HG02678 (cell line): ENCODE data around the gene NPAS1.
"Not testable (repeated sequence)": the region's sequence is repeated elsewhere in the genome, so short reads cannot be mapped to it uniquely, and the experiment has no call there.

Source experiments
- ATAC-seq: cut with Tn5 transposase; IDR thresholded peaks from one replicate; pipeline ENCODE4 v1.9.1; 2021; ENCODE audit warnings: mild to moderate bottlenecking, moderate library complexity; ENCODE audit not compliant: unreplicated experiment

Gene NPAS1

DNA sequence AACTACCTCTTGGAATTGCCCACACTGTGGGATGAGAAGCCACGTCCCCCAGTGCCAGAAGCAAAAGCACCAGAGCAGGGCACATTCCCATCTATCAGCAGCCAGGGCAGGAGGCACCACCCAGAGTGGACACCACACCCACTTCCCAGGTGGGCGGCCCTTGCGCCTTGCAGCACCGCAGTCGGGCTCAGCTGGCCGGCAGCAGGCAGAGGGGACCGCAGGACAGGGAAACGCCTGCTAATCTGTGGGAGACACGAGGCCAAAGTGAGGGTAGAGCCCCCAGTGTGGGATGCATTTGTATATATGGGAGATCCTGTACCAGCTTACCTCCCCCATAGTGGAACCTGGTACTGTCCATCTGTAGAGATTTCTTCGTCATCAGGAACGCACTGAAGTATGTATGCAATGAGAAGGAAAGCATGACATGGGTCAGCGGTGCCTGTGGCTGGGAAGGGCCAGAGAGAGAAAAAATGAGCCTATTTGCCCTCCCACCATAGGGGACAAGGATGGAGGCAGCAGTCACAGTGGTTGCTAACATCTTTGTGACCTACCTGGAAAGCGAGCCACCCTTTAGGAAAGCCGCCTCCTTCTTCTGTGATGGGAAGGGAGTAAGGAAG is 30.9 kb upstream of the NPAS1 start:
- ATAC-seq, result no peak

DNA sequence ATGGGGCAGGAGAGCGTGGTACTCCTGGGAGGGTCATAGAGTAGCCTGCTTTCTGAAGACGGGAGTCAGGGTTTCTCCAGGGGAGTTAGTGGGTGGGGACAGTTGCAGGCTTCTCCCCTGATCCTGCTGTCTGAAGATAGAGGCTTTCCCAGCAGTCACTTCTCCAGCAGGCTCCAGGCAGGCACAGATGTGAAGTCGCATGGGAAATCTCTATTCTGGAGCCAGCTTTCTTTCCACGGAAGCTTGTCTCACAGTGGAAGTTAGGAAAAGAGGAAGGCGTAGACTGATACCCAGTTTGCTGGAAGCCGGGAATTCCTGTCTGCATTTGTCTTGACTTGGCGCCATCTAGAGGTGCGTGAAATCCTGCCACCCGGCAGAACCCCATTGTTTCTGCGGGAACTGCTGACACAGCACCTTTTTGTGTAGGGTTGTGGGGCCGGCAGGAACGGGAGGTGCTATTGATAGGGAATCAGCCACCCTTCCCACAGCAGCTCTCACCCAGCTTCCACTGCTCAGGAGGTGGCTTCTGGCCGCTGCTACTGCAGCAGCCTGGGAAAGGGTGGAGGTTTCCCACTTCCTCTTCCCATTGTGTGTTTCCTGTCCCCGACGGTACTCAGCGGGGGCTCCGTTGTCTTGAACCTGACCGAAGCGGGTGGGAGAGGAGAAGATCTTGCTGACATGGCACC is 28.5 kb upstream of the NPAS1 start:
- ATAC-seq, result no peak

DNA sequence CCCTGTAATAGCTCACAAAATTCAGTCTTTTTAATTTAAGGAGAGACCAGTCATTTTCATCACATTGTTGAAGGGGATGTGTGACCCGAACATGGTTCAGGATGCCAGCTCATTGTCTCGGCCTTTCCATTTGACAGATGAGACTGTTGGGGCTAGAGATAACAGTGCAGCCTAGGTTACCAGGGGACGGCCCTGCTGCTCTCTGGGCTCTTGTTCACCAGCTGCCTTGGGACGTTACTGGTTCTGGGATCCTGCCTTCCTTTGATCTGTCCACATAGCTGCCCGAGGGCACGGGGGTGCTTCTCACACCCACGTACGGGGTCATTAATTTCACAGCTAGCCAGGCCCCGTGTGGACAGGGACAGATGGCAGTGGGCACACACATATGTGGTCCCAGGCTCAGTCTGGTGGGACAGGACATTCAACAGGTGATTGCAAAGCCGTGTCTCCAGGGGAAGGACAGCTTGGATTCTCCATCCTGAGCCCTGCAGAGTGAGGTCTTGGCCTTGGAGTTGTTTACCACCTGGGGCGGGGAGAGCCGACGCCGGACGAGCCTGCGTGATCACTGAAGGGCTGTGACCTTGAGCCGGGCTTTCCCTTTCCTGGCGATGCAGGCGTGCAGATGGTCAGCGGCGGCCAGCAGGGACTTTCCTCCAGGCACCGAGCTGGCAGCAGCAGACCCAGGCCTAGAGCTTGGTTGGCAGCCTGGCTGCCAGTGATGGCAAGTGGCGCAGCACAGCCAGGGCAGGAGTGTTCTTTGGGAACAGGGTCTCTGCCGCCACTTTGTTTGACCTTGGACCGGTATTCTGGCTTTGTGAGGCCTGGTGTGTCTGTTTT is 26.7 kb upstream of the NPAS1 start:
- no peak for ATAC-seq

DNA sequence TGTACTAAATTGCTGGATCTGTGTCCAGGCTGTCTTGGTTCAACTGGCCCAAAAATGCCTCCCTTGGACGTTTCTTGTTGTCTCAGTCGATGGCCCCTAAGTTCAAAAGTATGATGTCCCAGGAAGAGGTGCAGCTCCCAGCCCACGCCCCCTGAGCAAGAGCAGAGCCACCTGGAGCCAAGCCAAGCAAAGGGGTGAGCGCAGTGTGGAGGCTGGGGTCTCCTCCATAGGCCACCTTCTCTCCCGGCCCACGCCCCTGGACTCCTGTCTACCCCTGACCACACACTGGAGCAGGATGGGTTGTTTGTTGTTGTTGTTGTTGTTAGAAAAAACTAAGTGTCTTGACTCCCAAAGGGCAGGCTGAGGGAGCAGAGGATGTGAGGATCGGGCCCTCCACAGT is 26.0 kb upstream of the NPAS1 start:
- ATAC-seq, result no peak

DNA sequence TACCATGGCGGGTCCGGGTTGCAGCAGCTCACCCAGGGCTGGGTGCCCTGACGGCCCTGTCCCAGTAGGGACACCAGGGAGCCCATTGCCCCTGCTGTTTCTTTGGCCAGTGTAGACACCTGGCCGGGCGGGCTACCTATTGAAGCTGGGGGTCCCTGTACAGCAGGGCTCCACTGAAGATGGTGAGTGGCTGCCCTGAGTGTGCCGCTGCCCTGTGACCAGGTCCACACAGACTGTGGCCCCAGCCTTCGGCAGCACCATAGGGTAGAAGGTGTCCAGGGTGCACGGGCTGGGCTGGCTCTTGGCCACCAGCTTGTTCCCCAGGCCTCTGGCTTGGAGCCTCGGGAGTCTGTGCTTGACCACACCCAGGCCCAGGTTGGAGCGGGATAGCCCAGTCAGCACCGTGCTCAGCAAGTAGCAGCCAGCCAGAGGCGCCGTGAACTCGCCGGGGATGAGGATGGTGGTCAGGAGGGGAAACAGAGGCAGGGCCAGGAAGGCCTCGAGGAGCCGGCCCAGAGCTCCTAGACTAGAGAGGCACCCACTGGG is 25.4 kb upstream of the NPAS1 start:
- ATAC-seq, result no peak

DNA sequence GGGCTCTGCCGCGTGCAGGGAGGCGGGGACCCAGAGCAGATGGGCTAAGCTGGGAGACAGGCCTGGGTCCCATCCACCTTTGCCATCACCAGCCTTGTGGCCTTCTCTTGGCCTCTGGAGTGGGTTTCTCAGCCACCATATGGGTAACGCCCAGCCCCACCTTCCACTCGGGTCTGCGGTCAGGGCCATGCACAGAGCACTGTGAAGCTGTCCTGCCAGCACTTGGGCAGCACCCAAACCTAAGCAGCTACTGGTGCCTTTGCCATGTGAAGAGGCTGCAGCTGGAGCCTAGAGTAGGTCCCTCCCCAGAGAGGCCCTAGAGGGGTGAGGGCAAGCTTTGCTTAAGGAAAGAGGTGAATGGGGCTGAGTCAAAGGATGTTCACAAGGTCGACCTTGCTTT is 24.1 kb upstream of the NPAS1 start:
- no peak for ATAC-seq

DNA sequence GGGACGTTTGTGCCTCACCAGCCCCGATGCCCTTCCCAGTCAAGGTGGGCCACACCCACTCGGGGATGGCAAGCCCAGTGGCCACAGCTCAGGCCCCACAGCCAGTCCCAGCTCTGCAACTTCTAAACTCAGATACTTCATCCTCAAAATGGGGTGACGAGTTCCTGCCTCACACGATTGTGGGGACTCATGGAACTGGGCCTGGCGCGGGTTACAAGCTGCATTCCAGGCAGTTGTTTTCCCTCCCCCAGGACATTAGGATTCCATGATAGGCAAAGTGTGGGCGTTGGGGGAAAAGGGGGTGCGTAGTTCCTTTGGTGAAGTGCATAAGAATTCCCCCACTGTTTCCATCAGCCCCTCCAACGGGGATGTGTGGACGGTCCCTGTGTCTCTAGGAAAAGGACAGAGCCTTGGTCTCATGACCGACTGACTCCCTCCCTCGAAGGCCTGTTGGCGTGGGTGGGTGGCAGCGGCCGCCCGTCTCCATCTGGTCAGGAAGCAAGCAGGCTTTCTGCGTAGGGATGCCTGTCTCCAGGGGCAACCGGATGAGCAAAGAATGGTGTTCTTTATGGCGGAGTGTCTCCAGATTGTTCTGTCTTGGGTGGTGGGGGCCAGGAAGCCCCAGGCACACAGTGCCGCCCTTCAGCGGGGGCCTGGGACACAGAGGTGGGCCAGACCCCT is 21.1 kb upstream of the NPAS1 start:
- ATAC-seq, result no peak

DNA sequence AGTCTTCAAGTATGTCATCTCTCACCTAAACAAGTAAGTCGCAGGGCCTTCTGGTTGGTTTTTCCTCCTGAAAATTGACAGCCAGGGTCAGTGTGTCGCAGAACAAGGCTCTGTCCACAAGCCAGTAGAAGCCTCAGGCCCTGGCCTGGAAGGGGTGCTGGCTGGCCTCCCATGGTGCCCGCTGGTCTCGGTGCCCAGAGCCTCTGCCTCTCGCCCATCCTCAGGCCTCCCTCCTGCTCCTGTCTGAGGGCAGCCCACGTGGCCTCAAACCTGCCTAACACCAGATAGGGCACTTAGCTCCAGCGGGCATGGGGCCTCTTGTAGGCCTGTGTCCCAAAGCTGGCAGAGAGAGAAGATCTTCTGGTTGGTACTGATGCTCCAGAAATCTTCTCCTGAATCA is 20.3 kb upstream of the NPAS1 start:
- no peak for ATAC-seq

DNA sequence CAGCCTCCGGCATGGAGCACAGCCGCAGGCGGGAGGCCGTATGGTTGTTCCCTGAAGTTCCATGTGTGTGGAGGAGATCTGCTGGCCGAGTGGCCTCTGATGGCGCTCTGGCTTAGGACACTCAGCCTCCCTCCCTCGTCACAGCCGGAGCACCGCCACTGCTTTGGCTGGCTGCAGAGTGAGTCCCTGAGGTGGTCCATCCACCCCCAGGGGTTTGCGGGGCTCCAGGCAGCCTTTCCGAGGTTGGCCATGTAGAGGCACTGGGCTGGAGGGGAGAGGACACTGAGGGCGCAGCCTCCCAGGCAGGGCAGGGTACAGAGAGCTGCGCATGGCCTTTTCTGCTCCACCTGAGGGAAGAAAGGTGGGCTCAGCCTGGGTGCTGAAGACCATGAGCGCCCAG is 19.8 kb upstream of the NPAS1 start:
- no peak for ATAC-seq

DNA sequence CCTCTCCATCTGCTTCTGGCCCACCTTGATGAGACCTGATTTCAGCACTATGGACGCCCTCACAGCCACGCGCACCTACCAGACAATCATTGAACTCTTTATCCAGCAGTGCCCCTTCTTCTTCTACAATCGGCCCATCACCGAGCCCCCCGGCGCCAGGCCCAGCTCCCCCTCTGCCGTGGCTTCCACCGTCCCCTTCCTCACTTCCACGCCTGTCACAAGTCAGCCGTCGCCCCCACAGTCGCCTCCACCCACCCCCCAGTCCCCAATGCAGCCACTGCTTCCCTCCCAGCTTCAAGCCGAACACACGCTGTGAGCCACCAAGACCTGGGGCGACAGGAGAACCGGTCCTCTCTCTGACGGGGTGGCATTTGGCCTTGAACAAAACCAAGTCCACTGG is 19.3 kb upstream of the NPAS1 start:
- ATAC-seq, result no peak

DNA sequence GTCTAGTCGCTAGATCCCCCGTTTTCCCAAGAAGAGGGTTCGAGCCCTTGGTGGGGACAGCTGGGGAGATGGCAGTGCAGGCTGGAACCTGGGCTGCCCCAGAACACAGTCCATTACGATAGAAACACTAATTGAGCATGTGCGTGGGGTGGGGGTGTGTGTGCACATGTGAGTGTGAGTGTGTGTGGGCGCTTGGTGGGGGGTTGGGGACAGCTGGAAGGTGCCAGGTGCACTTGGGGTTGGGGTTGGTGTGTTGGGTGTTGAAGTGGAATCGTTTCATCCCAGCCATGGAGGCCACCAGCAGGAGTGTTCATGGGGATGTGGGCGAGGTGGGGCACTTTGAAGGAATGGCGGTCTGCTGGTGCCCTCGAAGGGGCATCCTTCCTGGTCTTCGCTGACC is 18.1 kb upstream of the NPAS1 start:
- no peak for ATAC-seq

DNA sequence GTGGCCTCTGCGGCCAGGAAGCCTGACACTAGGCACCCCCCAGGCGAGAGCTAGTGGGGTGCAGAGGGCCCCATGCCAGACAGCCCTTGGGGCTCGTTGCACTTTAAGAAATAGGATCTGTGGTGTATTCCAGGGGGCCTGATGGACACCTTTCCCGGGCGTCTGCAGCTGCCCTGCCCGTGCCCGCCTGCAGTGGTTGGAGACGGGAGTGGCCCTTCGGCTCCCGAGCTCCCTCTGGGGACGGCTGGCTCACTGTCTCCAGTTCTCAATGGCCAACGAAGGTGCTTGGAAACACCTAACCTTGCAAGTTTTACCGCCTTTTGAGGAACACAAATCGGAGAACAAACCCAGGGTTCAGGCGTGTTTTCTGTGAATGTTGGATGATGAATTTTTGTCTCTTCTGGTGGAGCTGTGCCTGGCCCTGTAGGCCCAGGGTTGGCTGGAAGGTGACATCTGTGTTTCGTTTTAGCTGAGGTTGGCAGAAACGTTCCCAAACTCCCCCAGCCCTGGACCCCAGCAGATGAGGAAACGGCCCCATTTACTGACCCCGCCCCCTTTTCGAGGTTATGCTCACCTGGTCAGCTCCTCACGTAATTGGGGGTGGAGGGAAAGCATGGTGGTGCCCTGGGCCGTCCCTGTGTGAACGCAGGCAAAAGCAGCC is 17.4 kb upstream of the NPAS1 start:
- ATAC-seq, result no peak

DNA sequence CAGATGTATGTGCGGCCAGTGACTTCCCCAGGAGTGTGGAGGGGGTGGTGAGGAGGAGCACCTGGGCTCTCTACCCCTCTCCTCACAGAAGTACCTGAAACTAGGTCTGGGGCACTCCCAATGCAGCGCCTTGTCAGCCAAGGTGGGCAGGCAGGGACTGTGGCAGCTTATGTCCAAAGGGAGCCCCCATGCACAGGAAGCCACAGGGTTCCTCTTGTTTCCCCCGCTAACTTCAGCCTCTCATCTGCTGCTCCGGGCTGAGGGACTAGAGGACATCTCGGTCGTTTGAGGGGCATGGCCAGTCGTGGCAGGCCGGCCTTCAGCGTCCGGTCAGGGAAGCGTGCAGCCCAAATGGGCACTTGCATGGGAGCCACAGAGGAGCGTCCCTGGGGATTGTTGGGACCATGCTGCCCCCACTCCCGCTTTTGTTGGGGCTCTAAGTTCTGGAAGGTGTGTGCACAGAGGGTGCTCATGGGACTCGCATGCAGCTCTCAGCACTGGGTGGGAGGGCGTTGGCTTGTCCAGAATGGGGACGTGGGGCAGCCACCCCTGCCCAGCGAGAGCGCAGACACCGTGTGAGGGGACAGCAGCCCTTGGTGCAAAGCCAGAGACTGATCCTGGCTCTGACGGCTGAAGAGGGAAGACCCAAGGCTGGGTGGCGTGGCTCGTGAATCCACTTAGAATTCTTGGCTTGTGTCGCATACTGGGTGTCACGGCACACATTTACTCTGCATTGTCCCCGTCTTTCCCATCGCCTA is 16.6 kb upstream of the NPAS1 start:
- no peak for ATAC-seq

DNA sequence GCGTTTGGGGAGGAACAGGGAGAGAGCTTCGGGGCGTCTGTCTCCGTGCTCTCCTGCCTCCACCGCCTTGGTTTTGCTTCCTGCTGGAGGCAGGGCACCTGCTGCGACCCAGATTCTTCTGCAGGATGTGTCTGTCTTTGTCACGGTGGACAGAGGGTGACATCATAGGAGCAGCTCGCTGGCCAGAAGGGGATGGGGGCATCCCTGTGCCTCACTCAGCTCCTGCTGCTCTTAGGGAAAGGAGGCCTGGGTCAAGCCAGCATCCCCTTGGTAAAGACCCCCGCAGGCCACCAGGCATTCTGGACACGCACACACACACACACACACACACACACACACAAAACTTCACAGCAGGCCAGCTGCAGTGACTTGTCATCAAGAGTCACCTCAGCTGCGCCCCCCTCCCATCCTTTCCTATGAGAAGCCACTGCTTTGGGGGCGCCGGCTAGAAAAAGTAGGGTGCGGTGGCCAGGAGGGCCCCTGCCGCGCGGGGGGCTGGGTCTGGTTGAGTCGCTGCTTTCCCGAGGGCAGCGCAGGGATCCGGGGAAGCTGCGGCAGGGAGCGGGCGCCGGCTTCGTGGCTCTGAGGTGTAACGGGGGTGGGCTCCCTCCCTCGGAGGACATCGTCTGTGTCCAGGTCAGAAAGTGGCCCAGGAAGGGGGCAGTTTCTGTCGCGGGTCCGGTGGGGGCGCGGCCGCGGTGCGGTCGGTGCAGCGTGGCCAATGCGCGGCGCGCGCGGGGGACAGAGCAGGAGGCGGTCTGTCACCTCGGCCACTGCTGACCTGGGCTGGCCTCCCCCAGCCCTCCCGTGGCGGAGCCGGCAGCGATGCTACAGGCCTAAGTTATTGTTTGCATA is 15.8 kb upstream of the NPAS1 start:
- ATAC-seq, result no peak

DNA sequence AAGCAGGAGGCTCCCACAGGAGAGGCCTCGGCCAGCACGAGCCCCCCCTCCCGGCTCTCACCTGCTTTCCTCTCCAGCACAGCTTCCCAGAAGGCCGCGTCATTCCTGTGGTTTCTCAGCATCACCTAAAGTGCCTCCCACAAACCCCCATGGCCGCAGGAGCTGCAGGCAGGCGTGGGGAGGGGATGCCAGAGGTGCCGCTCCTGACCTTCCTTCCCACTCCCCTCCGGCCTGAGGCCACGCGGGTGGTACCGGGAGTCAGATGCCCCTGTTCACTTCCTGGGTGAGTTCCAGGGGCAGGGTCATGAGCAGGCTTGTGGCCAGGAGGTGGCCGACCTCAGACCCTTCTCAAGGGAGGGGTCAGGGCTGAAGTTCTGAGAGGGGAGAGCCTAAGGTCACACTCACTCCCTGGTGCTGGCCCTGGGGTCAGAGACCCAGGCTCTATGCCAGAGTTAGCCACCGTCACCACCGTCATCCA is 14.4 kb upstream of the NPAS1 start:
- no peak for ATAC-seq

DNA sequence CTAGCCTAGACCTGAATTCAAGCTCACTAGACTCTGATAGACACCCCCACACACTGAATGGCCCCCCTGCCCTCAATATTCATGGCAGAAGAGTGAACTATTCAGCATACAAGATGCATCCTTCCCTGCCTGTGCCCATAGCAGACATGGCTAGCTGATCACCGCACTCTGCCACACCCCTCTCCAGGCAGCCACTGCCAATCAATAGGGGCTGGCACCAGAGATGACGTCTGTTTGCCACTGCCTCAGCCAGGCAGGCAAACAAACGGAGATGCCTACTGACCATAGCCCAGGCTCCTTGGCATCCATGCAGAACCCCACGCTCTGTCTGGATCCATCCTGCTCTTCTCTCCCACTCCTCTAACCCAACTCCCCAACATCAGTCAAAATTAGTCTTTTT is 13.8 kb upstream of the NPAS1 start:
- ATAC-seq, result no peak

DNA sequence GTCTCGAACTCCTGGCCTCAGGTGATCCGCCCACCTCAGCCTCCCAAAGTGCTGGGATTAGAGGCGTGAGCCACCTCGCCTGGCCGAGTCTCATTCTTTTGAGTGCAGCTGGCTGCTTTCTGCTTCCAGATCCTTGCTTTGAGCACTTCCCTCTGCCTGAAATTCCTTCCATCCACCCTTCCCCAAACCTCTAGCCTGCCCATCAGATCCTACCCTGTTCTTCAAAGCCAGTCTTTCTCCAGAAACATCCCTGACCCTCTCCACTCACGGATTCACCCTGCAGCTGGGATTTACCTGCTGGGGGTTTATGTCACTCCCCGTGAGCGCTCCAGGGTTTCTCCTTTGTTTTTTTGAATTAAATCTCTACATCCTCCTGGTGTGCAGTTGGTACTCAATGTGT is 13.1 kb upstream of the NPAS1 start:
- no peak for ATAC-seq

DNA sequence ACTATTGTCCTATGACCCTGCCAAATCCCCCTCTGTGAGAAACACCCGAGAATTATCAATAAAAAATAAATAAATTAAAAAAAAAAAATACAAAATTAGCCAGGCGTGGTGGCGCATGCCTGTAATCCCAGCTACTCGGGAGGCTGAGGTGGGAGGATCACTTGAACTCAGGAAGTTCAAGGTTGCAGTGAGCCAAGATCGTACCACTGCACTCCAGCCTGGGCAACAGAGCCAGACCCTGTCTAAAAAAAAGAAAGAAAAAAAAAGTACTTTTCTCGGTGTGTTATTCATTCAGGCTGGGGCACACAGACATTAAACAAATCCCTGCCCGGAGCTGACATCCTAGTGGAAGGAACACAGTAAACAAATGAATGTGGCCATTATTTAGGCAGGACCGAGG is 9.1 kb upstream of the NPAS1 start:
- not testable (repeated sequence) for ATAC-seq

DNA sequence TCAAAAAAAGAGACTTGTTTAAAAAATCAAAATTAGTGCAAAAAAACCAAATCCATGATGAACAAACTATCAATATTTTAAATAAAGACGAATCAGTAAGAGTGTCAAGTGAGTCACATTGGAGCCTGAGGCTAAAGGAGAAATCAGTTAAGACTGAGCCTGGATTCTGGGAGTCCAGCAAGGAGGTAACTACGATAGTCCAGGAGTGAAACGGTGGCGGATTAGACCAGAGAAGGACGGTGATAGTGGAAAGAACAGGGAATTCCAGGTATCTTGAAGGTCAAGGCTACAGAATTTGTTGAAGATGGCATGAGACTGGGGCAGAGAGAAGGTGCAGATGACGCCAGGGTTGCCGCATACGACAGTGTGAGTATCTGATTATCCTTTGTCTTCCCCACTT is 7.0 kb upstream of the NPAS1 start:
- no peak for ATAC-seq
